Nephron progenitor cell (in vitro differentiated cells): ENCODE data around the gene PHLDA1.

Experiments
- DNase-seq: peaks from one replicate; pipeline ENCODE4 v3.0.0; 2021
- H3K27ac Mint-ChIP-seq: 2 replicates; pipeline ENCODE4 v1.8.0; 2021; ENCODE audit warnings: mild to moderate bottlenecking, moderate library complexity, mixed read lengths
- H3K27me3 Mint-ChIP-seq: 2 replicates; pipeline ENCODE4 v1.8.0; 2021; ENCODE audit warnings: mild to moderate bottlenecking, low read depth, mixed read lengths; ENCODE audit not compliant: poor library complexity
- H3K36me3 Mint-ChIP-seq: 2 replicates; pipeline ENCODE4 v1.8.0; 2021; ENCODE audit warnings: low read depth, mixed read lengths
- H3K4me1 Mint-ChIP-seq: 2 replicates; pipeline ENCODE4 v1.8.0; 2021; ENCODE audit warnings: mixed read lengths
- H3K4me3 Mint-ChIP-seq: 2 replicates; pipeline ENCODE4 v1.8.0; 2021; ENCODE audit warnings: mild to moderate bottlenecking, moderate library complexity, mixed read lengths
- H3K9me3 Mint-ChIP-seq: 2 replicates; pipeline ENCODE4 v1.8.0; 2021; ENCODE audit warnings: mild to moderate bottlenecking, moderate library complexity, mixed read lengths
- TF ChIP-seq, protein P1 (sequence below): fragments of 200-600 bp; sonication (generic); IDR thresholded peaks from 2 replicates; pipeline ENCODE4 v1.5.0; 2021; ENCODE audit warnings: antibody characterized with exemption

PHLDA1 gene

DNA sequence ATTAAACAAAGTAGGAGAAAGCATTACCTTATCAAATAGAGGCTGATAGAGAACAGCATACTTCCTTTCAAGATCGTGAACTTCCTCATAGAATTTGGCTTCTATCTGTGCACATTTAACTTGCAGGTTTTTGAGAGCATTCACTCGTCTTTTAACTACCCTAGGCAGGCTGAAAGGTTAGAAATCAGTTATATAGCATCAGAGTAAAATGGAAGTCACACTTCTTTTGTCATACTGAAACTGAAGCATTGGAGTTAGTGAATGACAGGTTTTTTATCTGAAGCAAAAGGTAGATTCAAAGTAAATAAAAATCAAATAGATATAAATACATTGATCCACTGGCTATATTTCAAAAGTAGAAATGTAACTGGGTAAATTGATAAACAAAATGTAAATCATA, 28.5 kb upstream of the PHLDA1 start:
- peak overlapping the region; percentile 47 for H3K27ac Mint-ChIP-seq
- no peaks in the 10 kb centered on the region for H3K4me1 Mint-ChIP-seq
- H3K4me3 Mint-ChIP-seq, result no peak overlapping the region
- H3K27me3 Mint-ChIP-seq, result no peaks in the 10 kb centered on the region
- TF ChIP-seq, protein P1, sequence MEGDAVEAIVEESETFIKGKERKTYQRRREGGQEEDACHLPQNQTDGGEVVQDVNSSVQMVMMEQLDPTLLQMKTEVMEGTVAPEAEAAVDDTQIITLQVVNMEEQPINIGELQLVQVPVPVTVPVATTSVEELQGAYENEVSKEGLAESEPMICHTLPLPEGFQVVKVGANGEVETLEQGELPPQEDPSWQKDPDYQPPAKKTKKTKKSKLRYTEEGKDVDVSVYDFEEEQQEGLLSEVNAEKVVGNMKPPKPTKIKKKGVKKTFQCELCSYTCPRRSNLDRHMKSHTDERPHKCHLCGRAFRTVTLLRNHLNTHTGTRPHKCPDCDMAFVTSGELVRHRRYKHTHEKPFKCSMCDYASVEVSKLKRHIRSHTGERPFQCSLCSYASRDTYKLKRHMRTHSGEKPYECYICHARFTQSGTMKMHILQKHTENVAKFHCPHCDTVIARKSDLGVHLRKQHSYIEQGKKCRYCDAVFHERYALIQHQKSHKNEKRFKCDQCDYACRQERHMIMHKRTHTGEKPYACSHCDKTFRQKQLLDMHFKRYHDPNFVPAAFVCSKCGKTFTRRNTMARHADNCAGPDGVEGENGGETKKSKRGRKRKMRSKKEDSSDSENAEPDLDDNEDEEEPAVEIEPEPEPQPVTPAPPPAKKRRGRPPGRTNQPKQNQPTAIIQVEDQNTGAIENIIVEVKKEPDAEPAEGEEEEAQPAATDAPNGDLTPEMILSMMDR, result no peak
- DNase-seq, result no peak
- peaks cover 87% of the 10 kb centered on the region for H3K36me3 Mint-ChIP-seq
- peaks cover 17% of the 10 kb centered on the region for H3K9me3 Mint-ChIP-seq

DNA sequence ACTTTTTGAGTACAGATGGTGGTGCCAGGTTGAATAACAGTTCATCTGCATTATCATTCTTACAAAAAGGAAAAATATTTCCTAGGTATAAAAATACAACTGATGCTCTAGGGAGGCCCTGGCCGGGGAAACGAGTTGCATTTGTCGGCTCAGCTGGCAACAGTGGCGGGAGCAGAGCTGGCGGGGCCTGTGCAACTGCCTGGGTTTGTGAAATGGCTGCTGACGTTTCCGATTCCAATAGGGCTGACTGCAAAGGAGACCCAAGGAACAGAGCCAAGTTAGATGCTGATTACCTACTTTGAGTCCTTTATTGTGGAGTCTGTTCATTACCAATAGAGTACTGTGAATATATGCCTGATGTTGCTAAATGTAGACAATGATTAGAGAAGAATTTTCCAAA, 25.8 kb upstream of the PHLDA1 start:
- Mint-ChIP-seq H3K4me1 (no peaks in the 10 kb centered on the region), H3K27me3 (no peaks in the 10 kb centered on the region), H3K27ac (peak overlapping the region; percentile 29), H3K9me3 (no peaks in the 10 kb centered on the region), H3K4me3 (no peak overlapping the region), H3K36me3 (peaks cover 86% of the 10 kb centered on the region)
- TF ChIP-seq, protein P1, result no peak
- no peak for DNase-seq

DNA sequence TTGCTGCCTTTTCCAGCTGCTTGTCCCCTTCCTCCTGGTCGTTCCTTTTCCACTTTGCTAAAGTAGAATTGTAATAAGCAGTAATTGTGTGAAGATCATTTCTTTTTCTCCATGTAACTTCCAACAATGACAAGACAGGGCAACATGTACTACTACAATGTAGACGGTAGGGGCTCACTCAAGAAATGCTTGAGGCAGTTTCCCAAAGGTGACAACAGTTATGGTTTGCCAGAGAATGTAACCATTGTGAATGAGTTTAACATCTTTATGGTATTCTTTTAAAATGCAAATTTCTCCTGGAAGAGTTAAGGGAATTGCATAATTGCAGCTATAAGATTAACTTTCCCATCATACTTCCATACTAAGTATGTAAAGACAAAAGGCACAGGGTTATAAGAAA, 23.8 kb upstream of the PHLDA1 start:
- no peaks in the 10 kb centered on the region for H3K4me1 Mint-ChIP-seq
- no peak for DNase-seq
- H3K4me3 Mint-ChIP-seq, result no peak overlapping the region
- H3K36me3 Mint-ChIP-seq, result peaks cover 83% of the 10 kb centered on the region
- H3K9me3 Mint-ChIP-seq, result no peaks in the 10 kb centered on the region
- H3K27ac Mint-ChIP-seq, result no peak overlapping the region
- no peaks in the 10 kb centered on the region for H3K27me3 Mint-ChIP-seq
- TF ChIP-seq, protein P1, result no peak

DNA sequence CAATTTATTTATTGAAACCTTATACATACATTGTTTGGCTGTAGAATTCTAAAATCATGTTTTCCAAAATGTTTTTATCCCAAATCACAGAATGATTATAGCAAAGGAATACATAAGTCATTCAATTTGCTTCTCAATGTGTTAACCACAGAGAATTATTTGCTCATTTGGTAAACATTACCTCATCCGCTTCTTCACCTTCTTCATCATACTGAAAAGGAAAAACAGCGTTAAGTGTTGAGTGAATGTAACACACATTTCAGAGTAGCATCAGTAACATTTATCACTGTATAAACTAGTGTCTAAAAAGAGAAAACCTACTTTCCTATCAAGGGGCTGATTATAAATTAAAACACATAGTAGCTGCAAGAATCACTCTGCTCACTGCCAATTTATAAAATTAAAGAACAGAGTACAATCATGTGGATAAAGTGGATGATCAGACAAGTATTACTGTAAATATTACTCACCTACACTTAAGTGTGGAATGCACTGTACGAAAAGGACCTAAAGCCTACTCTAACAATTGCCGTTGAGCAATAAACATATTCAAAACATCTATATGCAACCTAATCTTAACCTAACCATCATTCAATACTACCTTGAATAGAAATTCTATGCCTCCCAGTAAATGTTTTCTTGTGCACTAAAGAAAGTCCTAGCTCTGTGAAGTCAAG, 18.1 kb upstream of the PHLDA1 start:
- no peak for DNase-seq
- TF ChIP-seq, protein P1, result no peak
- H3K4me1 Mint-ChIP-seq, result no peaks in the 10 kb centered on the region
- no peak overlapping the region for H3K27ac Mint-ChIP-seq
- no peaks in the 10 kb centered on the region for H3K9me3 Mint-ChIP-seq
- no peak overlapping the region for H3K4me3 Mint-ChIP-seq
- no peaks in the 10 kb centered on the region for H3K27me3 Mint-ChIP-seq
- H3K36me3 Mint-ChIP-seq, result peaks cover 73% of the 10 kb centered on the region

DNA sequence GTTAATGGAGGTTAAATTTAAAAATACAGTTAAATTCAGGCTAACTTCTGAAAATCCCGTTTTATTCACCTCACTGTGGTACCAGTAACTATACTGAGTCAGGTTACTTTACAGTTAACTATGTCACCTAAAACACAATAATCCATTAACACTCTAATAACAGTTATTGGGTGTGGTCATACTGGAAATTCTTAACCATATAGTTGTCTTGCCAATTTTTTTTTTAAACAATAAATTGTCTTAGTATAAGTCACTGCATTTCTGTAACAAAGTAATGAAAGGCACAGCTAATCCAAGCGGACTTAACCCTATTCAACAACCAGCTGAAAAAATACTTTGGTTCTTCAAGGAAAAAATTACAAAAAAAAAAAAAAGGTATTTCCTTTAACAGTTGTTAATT, 16.2 kb upstream of the PHLDA1 start:
- TF ChIP-seq, protein P1, result no peak
- no peaks in the 10 kb centered on the region for H3K9me3 Mint-ChIP-seq
- no peaks in the 10 kb centered on the region for H3K27me3 Mint-ChIP-seq
- no peaks in the 10 kb centered on the region for H3K4me1 Mint-ChIP-seq
- no peak overlapping the region for H3K4me3 Mint-ChIP-seq
- no peak overlapping the region for H3K27ac Mint-ChIP-seq
- no peak for DNase-seq
- peaks cover 70% of the 10 kb centered on the region for H3K36me3 Mint-ChIP-seq

DNA sequence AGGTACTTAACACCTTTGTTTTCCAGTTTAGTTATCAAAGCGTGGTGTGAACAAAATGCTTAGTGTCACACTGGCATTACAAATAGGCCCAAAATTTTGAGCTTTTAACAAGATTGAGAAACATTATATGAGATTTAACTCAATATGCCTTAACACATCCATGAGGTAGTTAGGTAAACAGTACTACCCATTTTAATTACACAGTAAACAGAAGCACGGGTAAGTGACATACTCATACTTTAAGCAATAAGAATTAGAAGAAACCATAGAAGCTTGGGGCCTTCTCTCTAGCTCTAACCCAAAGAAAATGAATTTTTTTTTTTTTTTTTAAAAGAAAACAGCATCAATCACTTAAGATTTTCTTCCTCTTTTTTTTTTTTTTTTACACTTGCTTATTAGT, 15.5 kb upstream of the PHLDA1 start:
- DNase-seq, result no peak
- no peak overlapping the region for H3K27ac Mint-ChIP-seq
- TF ChIP-seq, protein P1, result no peak
- no peaks in the 10 kb centered on the region for H3K4me1 Mint-ChIP-seq
- peaks cover 63% of the 10 kb centered on the region for H3K36me3 Mint-ChIP-seq
- no peaks in the 10 kb centered on the region for H3K9me3 Mint-ChIP-seq
- H3K27me3 Mint-ChIP-seq, result no peaks in the 10 kb centered on the region
- H3K4me3 Mint-ChIP-seq, result no peak overlapping the region
